GM18873 (cell line): ENCODE data around the gene PALLD.

ENCODE experiments used
- ATAC-seq: cut with Tn5 transposase; IDR thresholded peaks from one replicate; pipeline ENCODE4 v1.9.1; 2021; ENCODE audit warnings: mild to moderate bottlenecking, moderate library complexity, moderate number of reproducible peaks; ENCODE audit not compliant: unreplicated experiment, low FRiP score

The PALLD gene

DNA sequence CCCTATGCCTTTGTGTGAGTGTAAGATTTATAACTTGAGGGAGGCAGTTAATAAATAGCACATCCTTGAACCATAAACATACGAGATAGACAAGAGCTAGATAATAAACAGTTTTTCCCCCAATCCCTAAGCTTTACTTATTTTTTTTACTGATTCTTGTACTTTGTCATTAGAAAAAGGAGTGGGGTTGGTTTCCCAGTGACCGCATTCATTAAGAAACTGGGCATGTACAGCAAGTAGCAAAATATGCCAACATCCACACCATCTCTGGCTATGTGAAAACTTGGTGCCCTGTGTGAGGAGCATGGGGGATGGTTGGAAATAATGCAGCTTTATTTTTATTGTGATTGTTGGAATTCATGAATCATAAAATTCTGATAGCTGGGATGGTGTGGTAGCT, 337.0 kb downstream of the PALLD start:
- ATAC-seq: no peak

- ATAC-seq: no peak
These were observed 339.1 kb downstream of the PALLD start for GRCh38 chr4:168835880-168836454.

DNA sequence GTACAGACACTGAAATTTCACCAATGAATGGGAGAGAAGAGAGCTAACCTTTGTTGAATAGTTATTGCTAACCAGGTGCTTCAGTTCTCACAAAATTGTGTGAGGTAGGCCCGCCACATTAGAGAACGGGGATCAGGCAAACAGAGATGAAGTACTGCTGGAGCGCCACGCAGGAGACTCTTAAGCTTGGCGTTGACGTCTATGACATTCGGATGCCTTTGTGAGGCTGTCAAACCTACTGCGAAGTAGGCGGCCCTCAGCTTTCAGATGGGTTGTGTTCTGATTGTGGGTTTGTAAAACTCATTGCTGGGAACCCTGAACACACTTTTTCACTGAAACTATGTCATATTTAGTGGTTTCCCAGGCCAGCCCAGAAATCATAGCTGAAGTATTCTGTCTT, 339.6 kb downstream of the PALLD start:
- ATAC-seq: no peak

DNA sequence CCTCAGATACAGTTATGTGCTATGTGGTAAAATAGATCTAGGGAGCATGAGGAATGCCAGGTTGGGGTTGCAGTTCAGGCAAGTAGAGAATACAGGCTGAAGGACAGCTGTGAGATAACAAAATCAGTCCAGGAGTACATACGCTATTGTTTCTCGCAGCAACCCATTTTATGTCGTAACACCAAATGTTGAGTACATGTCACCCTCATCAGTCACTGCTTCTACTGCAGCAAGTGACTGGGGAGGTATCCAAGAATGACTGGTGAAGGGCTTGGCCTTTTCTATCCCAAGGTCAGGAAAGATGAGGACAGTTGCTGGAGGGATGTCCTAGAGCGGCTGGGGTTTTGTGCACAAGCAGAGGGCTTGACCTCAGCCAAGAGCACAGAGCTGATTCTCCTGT, 341.1 kb downstream of the PALLD start:
- no peak for ATAC-seq

DNA sequence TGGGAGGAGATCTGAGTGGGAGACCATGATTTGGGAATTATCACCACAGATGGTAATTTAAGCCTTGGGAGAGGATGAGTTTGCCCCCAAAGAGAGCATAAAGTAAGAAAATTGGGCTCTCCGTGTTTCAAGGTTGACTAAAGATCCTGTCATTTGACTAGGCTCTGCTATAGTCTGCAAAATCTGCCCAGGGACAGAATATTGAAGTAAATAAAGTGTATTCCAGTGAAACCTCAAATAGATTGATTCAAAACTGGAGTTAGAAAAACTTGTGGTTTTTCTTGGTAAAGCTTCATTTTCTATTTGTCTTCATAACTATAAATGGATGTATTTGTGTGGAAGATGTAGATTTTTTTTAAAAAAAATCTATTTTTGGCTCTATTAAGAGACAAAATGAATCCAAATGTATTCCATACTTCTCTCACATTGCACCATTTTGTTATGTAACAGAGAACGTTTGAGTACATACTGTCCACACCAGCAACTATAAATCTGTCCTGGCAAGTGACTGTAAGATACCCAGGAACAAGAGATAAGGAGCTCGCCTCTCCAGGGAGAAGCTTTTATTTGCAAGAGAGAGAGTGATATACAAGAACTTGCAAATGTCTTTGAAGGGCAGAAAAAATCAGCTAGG, 343.0 kb downstream of the PALLD start:
- ATAC-seq: no peak

GRCh38 chr4:168840392-168840763, 343.5 kb downstream of the PALLD start:
- no peak for ATAC-seq

- ATAC-seq: no peak
These were observed 344.3 kb downstream of the PALLD start for GRCh38 chr4:168841000-168841671.

DNA sequence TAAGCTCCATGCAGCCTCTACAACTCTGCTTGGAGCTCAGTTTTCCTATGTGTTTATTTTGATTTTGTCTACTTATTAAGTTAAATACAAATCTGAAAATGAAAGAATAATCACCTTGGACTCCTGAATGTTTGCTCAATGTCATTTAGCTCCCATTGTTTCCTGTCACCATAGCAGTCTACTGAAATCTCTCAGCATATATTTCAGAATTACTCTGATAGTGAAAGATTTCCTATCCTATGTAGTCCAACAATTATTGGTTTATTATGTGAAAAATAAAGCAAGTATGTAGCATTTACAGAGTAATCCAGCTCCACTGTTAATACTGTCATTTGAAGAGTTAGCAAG, 344.8 kb downstream of the PALLD start:
- ATAC-seq: no peak

GRCh38 chr4:168842186-168842585, 345.3 kb downstream of the PALLD start:
- ATAC-seq: no peak

DNA sequence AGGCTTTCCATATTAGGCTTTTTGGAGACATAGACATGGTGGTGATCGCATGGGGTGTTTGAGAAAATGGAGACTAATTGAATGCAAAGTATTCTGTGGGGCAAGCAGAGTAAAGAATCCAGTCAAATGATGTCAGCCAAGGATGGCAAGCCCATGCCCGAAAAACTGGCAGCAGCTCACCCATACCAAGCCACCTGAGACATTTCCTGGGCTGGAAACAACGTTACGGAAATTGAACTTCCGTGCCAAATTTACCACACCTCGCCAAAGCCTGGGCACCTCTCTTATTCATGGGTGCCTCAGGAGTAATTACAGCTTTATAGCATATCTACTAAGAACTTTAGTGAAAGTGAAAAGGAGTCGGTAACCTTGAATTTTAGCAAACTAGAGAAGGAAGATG, 346.8 kb downstream of the PALLD start:
- no peak for ATAC-seq

DNA sequence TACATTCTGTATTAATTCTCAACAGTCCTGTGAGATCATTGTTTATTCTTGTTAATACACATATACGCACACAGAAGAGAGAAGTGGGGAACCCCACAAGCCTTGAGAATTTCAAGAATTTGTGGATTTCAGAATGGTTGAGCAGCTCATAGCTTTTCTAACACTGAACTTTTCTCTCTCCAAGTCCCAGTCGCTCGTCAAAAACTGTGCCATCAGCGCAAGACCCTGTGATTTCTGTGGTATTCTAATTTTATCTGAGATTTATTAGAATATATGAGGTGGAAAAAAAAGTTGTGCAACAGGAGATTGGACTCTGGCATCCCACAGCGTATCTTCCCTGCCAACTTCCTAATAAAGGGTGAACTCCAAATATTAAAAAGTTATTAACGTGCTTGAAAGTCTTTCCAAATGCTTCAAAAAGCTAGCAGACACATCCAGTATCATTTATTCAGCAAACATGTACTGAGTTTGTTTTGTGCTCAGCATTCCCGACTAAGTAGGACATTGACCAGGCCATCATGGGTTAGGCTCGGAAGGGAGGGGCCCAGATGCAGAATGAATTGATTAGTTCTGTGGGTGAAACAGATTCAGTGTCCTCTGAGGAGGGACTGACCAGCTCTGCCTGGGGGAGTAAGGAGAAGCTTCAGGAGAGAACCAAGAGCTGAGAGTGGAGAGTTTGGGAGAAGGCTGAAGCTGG, 347.6 kb downstream of the PALLD start:
- no peak for ATAC-seq

DNA sequence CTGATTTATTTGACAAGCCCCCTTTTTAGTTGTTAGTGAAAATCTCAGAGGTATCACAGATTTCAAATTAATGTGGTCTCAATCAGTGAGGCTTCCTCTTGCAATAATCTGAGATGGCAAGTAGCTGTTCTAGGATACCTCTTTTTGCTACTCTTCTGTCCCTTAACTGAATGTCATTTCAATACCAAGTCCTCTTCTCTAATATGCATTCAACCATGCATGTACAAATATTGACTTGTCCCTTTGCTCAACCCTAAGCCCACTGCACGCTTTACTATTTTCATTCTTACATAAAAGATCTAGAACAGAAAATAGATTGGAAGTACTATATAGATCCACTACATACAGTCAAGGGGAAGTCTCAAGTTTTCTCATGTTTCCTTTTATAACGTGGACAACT, 349.0 kb downstream of the PALLD start:
- ATAC-seq: no peak

DNA sequence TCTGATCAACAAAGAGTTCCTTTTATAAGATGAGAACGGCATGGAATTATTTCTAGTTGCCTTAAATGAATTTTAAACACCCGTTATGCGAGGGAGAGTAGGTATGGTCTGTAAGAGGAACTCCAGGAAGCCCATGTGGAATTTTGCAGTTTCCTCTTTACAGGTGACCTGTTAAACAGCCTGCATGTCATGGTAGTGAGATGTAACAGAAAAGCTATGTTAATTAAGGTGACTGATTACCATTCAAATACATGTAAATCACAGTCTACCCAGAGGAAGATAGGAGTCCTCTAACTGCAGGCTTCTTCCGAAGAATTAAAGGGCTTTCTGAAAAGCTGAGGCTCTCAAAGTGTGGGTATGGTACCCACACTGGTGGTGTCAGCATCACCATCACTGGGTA, 349.6 kb downstream of the PALLD start:
- no peak for ATAC-seq

DNA sequence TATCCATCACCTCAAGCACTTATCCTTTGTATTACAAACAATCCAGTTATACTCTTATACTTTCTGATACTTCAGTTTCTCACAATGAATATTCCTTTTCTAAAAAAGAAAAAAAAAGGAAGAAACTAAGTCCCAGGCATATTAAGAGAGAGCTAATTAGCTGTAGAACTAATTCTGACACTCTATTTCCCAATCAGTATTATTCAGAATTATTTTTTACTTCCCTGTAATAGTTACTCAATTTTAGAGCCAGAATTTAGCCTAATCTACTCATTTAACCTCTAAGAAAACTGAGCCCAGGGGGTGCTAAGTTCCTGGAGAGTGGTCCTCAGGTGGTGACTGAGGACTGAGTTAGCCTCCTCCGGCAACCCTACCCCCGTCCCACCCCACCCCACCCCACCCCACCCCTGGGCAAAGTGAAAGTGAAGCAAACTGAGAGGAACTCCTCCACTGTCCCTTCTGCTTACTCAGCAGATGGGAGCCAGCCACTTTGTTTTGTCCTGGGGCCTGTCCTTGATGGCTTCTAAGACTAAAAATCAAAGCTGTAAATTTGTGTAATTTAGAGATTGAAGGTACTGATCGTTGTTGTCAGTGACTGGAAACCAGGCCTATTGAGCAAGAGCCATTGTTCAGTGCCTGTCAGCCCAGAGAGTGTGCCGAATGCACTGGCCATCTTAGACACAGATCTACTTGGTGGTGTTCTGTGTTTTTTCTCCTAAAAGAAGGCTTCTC, 351.1 kb downstream of the PALLD start:
- no peak for ATAC-seq

DNA sequence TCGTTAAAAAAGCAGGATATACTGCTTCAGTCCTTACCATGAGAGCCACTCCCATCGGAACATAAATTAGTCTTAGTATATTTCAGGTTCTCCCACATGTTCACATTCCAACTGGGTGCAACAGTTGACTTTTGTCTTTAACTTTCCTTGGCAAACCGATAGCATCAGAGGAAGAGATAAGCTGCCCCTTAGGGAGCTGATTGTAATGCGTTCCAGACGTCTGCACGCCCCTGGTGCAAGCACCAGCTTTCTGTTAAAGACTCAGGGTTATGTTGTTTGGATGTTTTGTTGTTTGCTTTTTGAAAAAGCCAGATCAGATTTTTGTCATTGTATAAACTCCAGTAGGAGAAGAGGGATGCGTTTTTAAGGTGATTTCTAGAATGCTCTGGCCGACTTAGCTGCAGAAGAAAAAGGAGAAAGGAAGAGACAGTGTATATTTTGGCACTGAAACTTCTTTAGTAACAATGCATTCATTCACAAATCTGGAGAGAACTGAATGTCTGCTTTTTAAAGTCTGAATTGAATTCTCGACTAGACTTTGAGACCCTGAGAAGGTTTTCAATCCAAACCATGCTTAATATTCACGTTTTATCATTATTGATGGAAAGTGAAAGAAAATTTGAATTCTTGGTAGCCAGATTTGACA, 352.3 kb downstream of the PALLD start:
- no peak for ATAC-seq

GRCh38 chr4:168849997-168850396, 353.1 kb downstream of the PALLD start:
- no peak for ATAC-seq

- no peak for ATAC-seq
These were observed 355.5 kb downstream of the PALLD start for GRCh38 chr4:168852387-168852786.

- peak; percentile 63 for ATAC-seq
These were observed 356.3 kb downstream of the PALLD start for GRCh38 chr4:168852933-168853713.

GRCh38 chr4:168853770-168854169, 356.9 kb downstream of the PALLD start:
- peak; percentile 60 for ATAC-seq
